Gastroesophageal sphincter (tissue), 4 donors: ENCODE measurements around the gene GPR162. TPM values are rescaled to one million over a fixed set of nuclear protein-coding genes. Genes with fewer than 3 reads are reported as not detected.

ENCODE experiments used
- ATAC-seq: fragments of 150-250 bp; one replicate; pipeline ENCODE4 v1.9.1; 2016; ENCODE audit warnings: mild to moderate bottlenecking, moderate library complexity
- H3K27ac ChIP-seq, 4 donors: fragments of 200-600 bp; sonication (generic) in 3 of 4; 1 replicate in 3 of 4; 2 replicates in 1 of 4; pipeline ENCODE4 v1.5.1; 2016 to 2019
- H3K27me3 ChIP-seq: fragments of 200-600 bp; sonication (generic); one replicate; pipeline ENCODE4 v1.5.1; 2019
- H3K36me3 ChIP-seq, 2 donors: fragments of 200-600 bp; sonication (generic); one replicate each; pipeline ENCODE4 v1.5.1; 2019; ENCODE audit warnings: control low read depth in 1 of 2
- H3K4me1 ChIP-seq, 3 donors: fragments of 200-600 bp; sonication (generic); 1 replicate in 2 of 3; 2 replicates in 1 of 3; pipeline ENCODE4 v1.5.1; 2016 to 2019; ENCODE audit warnings: control low read depth in 2 of 3
- H3K4me3 ChIP-seq, 2 donors: fragments of 200-600 bp; sonication (generic); one replicate each; pipeline ENCODE4 v1.5.1; 2019; ENCODE audit warnings: mild to moderate bottlenecking in 1 of 2, moderate library complexity in 1 of 2
- H3K9me3 ChIP-seq, 3 donors: fragments of 200-600 bp; sonication (generic); one replicate each; pipeline ENCODE4 v1.5.1; 2017 to 2019; ENCODE audit warnings: control low read depth in 2 of 3
- EP300 ChIP-seq: sonication (generic); formaldehyde crosslinking; IDR thresholded peaks from one replicate; pipeline ENCODE4 v1.6.1; 2017; ENCODE audit warnings: antibody characterized with exemption, mild to moderate bottlenecking
- POLR2A ChIP-seq, 2 donors: fragments of 450-650 bp; IDR thresholded peaks; one replicate each; pipeline ENCODE4 v1.6.1; 2017; ENCODE audit warnings: antibody characterized with exemption in 2 of 2, mild to moderate bottlenecking in 2 of 2, moderate library complexity in 1 of 2
- POLR2AphosphoS5 ChIP-seq: sonication (generic); formaldehyde crosslinking; IDR thresholded peaks from one replicate; pipeline ENCODE4 v1.6.1; 2017; ENCODE audit warnings: antibody characterized with exemption
- WGBS, 2 donors: methylation state at CpG; one replicate each; pipeline ENCODE4 v1.1.5; 2018; ENCODE audit warnings: low coverage in 1 of 2; 5-methylcytosine and 5-hydroxymethylcytosine counted together
- total RNA-seq, 4 donors: library from RNA; depleted of rRNA; stranded (reverse); fragments of >200 nt; gene quantifications; one replicate each; pipeline ENCODE4 v1.1.0, GENCODE V29; 2016
- TF ChIP-seq, protein P1 (sequence below), 4 experiments: fragments of 200-600 bp in 2 of 4; fragments of 450-650 bp in 2 of 4; sonication (generic) in 1 of 4; IDR thresholded peaks; one replicate each; pipeline ENCODE4 v1.5.1; 2017 to 2019; ENCODE audit warnings: antibody characterized with exemption in 4 of 4, mild to moderate bottlenecking in 2 of 4, moderate library complexity in 2 of 4

GPR162 gene
- total RNA-seq, 4 donors from 2014 or later: 3.7 to 9.7 (median 3.9) TPM

DNA sequence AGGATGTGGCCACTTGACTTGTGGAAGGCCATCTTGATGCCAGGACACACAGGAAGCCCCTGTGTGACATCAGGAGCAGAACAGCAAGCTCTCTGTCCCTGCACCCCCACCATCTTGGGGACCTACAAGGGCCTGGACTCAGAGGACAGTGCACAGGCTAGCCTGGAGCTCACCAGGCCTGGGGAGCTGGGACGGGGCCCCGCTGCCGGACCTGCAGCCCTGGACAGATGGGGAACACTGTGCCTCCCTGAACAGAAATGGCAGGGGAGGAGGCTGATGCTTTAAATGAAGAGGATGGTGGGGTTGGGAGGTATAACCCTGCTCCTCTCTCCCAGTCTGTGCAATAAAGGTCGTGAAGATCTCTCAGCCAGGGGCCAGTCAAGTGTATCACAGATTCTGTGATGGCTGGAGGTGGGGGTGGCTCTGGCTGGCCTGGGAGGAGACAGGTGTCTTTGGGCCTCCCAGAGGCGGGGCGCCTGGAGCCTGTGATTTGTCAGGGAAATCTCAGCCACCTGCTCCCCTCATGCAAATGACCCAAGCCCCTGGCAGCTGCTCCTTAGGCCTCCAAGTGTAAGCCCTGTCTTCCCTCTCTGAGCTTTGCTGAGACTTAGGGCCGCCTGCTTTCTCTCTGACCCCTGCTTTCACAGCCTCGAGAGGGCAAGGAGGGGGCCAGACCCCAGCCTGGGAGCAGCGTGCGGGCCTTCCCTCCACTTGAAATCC, 18.0 kb downstream of the GPR162 start:
- Histone ChIP-seq H3K36me3 (peaks cover 0 to 79% of the 10 kb centered on the region in 2 donors), H3K9me3 (no peaks in the 10 kb centered on the region), H3K27ac (no peak overlapping the region), H3K4me1 (no peaks in the 10 kb centered on the region), H3K27me3 (no peaks in the 10 kb centered on the region), H3K4me3 (no peak overlapping the region)
- ATAC-seq: no peak
- WGBS, 2 donors: 20 to 87% methylated on average over 1 to 7 of the region's 10 CpGs
- no peak for TF ChIP-seq POLR2AphosphoS5
- TF ChIP-seq, protein P1, sequence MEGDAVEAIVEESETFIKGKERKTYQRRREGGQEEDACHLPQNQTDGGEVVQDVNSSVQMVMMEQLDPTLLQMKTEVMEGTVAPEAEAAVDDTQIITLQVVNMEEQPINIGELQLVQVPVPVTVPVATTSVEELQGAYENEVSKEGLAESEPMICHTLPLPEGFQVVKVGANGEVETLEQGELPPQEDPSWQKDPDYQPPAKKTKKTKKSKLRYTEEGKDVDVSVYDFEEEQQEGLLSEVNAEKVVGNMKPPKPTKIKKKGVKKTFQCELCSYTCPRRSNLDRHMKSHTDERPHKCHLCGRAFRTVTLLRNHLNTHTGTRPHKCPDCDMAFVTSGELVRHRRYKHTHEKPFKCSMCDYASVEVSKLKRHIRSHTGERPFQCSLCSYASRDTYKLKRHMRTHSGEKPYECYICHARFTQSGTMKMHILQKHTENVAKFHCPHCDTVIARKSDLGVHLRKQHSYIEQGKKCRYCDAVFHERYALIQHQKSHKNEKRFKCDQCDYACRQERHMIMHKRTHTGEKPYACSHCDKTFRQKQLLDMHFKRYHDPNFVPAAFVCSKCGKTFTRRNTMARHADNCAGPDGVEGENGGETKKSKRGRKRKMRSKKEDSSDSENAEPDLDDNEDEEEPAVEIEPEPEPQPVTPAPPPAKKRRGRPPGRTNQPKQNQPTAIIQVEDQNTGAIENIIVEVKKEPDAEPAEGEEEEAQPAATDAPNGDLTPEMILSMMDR (IDR thresholded peaks at IDR 0.05): no peak
- no peak for TF ChIP-seq POLR2A (IDR thresholded peaks at IDR 0.05)
- TF ChIP-seq EP300: no peak

- Histone ChIP-seq H3K27ac (no peak overlapping the region), H3K9me3 (no peaks in the 10 kb centered on the region), H3K4me3 (no peak overlapping the region), H3K27me3 (no peaks in the 10 kb centered on the region), H3K4me1 (no peaks in the 10 kb centered on the region), H3K36me3 (peaks cover 0 to 79% of the 10 kb centered on the region in 2 donors)
- TF ChIP-seq, protein P1 (IDR thresholded peaks at IDR 0.05): no peak
- WGBS, 2 donors: no CpG with 5 or more reads among the region's 1 CpG
- ATAC-seq: no peak
Measured at GRCh38 chr12:6840330-6840729, 18.7 kb downstream of the GPR162 start.

DNA sequence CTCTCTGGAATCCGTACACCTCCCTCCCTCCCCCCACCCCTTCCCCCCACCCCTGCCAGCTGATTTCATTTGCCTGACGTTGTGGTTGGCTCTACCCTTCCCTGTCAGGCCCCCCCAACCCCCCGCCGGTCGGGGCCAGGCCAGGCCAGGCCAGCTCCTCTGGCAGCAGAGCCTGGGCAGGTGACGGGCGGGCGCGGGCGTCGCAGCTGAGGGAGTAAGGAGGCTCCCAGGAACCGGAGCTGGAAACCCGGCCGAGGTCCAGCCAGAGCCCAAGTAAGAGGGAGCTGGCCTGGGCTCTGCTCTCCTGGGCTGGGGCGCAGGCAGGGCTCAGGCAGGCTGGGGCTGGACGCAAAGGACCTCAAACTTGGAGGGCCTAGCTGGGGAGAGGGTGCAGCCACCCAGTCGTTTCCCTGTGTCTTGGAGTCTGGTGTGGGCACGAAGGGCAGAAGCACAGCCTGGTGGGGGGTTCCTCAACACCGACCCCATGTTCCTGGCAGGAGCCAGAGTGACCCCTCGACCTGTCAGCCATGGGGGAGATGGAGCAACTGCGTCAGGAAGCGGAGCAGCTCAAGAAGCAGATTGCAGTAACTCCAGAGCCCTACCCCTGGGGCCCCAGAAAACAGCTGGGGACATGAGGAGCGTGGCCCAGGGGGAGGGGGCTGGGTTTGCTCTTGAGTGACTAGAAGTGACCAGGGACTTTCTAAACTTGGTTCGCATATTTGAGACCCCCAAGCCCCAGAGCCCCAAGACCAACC, 19.3 kb downstream of the GPR162 start, which contains the start of gene GNB3:
TSS of gene GNB3 (plus strand) at position 165 of the 755 bp plus-strand sequence. CDS start at position 528, 363 bp downstream.
- Histone ChIP-seq H3K27ac (no peak within 1 kb of the TSS), H3K4me3 (no peak within 1 kb of the TSS), H3K9me3 (no peaks in the 10 kb centered on the region), H3K27me3 (no peaks in the 10 kb centered on the region), H3K36me3 (peaks cover 0 to 85% of the 10 kb centered on the region in 2 donors), H3K4me1 (no peaks in the 10 kb centered on the region)
- ATAC-seq: no peak
- TF ChIP-seq EP300: no peak
- TF ChIP-seq POLR2AphosphoS5: no peak
- TF ChIP-seq, protein P1 (IDR thresholded peaks at IDR 0.05): no peak
- no peak for TF ChIP-seq POLR2A (IDR thresholded peaks at IDR 0.05)
- 60% methylated on average over 2 of the region's 24 CpGs; no CpG with 5 or more reads in 1 of the 2 donors for WGBS, 2 donors

GRCh38 chr12:6842075-6842474, 20.5 kb downstream of the GPR162 start:
- Histone ChIP-seq H3K27me3 (no peaks in the 10 kb centered on the region), H3K36me3 (peaks cover 0 to 87% of the 10 kb centered on the region in 2 donors), H3K9me3 (no peaks in the 10 kb centered on the region), H3K27ac (no peak overlapping the region), H3K4me1 (no peaks in the 10 kb centered on the region), H3K4me3 (no peak overlapping the region)
- ATAC-seq: no peak
- TF ChIP-seq, protein P1 (IDR thresholded peaks at IDR 0.05): no peak
- no peak for TF ChIP-seq POLR2A (IDR thresholded peaks at IDR 0.05)
- 74 to 95% methylated on average over 3 to 4 of the region's 4 CpGs for WGBS, 2 donors
